ENCODE results near the gene SECISBP2.

The SECISBP2 gene

GRCh38 chr9:89383030-89383720 lies 64.9 kb downstream of the SECISBP2 start:
- no peak for DNase-seq

GRCh38 chr9:89383721-89384300 lies 65.5 kb downstream of the SECISBP2 start:
- DNase-seq = no peak

GRCh38 chr9:89384783-89385182 lies 66.5 kb downstream of the SECISBP2 start:
- no peak for DNase-seq

GRCh38 chr9:89386206-89386605 lies 67.9 kb downstream of the SECISBP2 start:
- no peak for DNase-seq

GRCh38 chr9:89386797-89387196 lies 68.5 kb downstream of the SECISBP2 start:
- no peak for DNase-seq

- DNase-seq = no peak
Observed at GRCh38 chr9:89387197-89387849, 69.0 kb downstream of the SECISBP2 start.

GRCh38 chr9:89388084-89388867 lies 70.0 kb downstream of the SECISBP2 start:
- DNase-seq = no peak

GRCh38 chr9:89388868-89389177 lies 70.5 kb downstream of the SECISBP2 start:
- no peak for DNase-seq

GRCh38 chr9:89390068-89390555 lies 71.8 kb downstream of the SECISBP2 start:
- no peak for DNase-seq

- no peak for DNase-seq
Observed at GRCh38 chr9:89390578-89391116, 72.3 kb downstream of the SECISBP2 start.

GRCh38 chr9:89391585-89391984 lies 73.3 kb downstream of the SECISBP2 start:
- no peak for DNase-seq

- no peak for DNase-seq
Observed at GRCh38 chr9:89394412-89394811, 76.1 kb downstream of the SECISBP2 start.

GRCh38 chr9:89395931-89396710 lies 77.8 kb downstream of the SECISBP2 start:
- no peak for DNase-seq

- no peak for DNase-seq
Observed at GRCh38 chr9:89397471-89397870, 79.2 kb downstream of the SECISBP2 start.

- DNase-seq = no peak
Observed at GRCh38 chr9:89398621-89399020, 80.3 kb downstream of the SECISBP2 start.

- no peak for DNase-seq
Observed at GRCh38 chr9:89400403-89401116, 82.3 kb downstream of the SECISBP2 start.

- no peak for DNase-seq
Observed at GRCh38 chr9:89402695-89403427, 84.6 kb downstream of the SECISBP2 start.

GRCh38 chr9:89404074-89404473 lies 85.8 kb downstream of the SECISBP2 start:
- DNase-seq = no peak

GRCh38 chr9:89405826-89406225 lies 87.5 kb downstream of the SECISBP2 start:
- DNase-seq = no peak

- DNase-seq = no peak
Observed at GRCh38 chr9:89407070-89407469, 88.8 kb downstream of the SECISBP2 start.

GRCh38 chr9:89408628-89409101 lies 90.4 kb downstream of the SECISBP2 start:
- DNase-seq = peak; percentile 48
